Measurements from ENCODE around the gene PRR15L.

DNA sequence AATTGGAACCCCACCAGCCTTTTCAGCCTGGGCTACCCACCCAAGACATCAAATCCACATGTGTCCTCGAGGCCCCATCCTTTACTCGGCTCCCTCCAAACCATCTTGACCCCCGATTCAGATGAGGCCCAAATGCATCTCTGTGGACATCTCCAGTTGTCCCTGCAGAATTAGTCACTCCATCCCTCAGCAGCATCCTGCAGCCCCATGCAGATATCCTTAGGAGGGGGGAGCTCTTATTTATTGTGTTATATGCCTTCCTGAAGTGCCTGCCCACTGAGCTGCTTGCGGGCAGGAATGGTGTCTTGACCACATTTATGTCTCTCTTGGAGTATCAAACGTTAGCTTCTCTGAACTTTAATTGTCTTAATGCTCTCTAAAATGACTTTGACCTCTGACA, 28.8 kb upstream of the PRR15L start:
- TF ChIP-seq, protein P1, sequence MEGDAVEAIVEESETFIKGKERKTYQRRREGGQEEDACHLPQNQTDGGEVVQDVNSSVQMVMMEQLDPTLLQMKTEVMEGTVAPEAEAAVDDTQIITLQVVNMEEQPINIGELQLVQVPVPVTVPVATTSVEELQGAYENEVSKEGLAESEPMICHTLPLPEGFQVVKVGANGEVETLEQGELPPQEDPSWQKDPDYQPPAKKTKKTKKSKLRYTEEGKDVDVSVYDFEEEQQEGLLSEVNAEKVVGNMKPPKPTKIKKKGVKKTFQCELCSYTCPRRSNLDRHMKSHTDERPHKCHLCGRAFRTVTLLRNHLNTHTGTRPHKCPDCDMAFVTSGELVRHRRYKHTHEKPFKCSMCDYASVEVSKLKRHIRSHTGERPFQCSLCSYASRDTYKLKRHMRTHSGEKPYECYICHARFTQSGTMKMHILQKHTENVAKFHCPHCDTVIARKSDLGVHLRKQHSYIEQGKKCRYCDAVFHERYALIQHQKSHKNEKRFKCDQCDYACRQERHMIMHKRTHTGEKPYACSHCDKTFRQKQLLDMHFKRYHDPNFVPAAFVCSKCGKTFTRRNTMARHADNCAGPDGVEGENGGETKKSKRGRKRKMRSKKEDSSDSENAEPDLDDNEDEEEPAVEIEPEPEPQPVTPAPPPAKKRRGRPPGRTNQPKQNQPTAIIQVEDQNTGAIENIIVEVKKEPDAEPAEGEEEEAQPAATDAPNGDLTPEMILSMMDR (IDR thresholded peaks at IDR 0.05) = no peak
- TF ChIP-seq POLR2A (IDR thresholded peaks at IDR 0.05) = no peak

All from heart left ventricle (tissue), 13 donors.